Measurements from ENCODE around the gene SRRM4.

- TF ChIP-seq EZH2 (IDR thresholded peaks at IDR 0.05; ENCODE audit: low read depth, unreplicated experiment) (no peak), CTCF (conservative IDR thresholded peaks at IDR 0.05; ENCODE audit: low read depth in 2 of 2) (no peak)
Measured at GRCh38 chr12:119177724-119178380, 196.5 kb downstream of the SRRM4 start.
